Mesenteric fat pad (tissue), 1 donor: ENCODE results near the gene TECTA. TPM values are rescaled to one million over a fixed set of nuclear protein-coding genes. Genes with fewer than 3 reads are reported as not detected.

Experiments
- DNase-seq: peaks from one replicate; pipeline ENCODE4 v3.0.0-alpha.2; 2020; ENCODE audit warnings: low spot score
- long read RNA-seq: library from polyadenylated mRNA; unstranded; transcript quantifications from one replicate; pipeline ENCODE4 v2.0.0, GENCODE V29; 2020
- total RNA-seq: library from RNA; stranded (reverse); fragmentation: NEBNext Ultra II Directional; extraction: Animal tissue kit (Norgen Biotek cat#: 25700); gene quantifications from one replicate; pipeline ENCODE4 v1.2.1, GENCODE V29; 2021
- donor health status: DM: yes; HTN: yes; CAD: no.

The TECTA gene, protein sequence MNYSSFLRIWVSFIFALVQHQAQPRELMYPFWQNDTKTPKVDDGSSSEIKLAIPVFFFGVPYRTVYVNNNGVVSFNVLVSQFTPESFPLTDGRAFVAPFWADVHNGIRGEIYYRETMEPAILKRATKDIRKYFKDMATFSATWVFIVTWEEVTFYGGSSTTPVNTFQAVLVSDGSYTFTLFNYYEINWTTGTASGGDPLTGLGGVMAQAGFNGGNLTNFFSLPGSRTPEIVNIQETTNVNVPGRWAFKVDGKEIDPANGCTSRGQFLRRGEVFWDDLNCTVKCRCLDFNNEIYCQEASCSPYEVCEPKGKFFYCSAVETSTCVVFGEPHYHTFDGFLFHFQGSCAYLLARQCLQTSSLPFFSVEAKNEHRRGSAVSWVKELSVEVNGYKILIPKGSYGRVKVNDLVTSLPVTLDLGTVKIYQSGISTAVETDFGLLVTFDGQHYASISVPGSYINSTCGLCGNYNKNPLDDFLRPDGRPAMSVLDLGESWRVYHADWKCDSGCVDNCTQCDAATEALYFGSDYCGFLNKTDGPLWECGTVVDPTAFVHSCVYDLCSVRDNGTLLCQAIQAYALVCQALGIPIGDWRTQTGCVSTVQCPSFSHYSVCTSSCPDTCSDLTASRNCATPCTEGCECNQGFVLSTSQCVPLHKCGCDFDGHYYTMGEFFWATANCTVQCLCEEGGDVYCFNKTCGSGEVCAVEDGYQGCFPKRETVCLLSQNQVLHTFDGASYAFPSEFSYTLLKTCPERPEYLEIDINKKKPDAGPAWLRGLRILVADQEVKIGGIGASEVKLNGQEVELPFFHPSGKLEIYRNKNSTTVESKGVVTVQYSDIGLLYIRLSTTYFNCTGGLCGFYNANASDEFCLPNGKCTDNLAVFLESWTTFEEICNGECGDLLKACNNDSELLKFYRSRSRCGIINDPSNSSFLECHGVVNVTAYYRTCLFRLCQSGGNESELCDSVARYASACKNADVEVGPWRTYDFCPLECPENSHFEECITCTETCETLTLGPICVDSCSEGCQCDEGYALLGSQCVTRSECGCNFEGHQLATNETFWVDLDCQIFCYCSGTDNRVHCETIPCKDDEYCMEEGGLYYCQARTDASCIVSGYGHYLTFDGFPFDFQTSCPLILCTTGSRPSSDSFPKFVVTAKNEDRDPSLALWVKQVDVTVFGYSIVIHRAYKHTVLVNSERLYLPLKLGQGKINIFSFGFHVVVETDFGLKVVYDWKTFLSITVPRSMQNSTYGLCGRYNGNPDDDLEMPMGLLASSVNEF (N-terminal part only)
- total RNA-seq = 0.84 TPM
- long read RNA-seq, partial matches to known transcripts = 1 of 1 reads
- long read RNA-seq, other reads (novel, unspliced or antisense) = 0 of 1 reads

DNA sequence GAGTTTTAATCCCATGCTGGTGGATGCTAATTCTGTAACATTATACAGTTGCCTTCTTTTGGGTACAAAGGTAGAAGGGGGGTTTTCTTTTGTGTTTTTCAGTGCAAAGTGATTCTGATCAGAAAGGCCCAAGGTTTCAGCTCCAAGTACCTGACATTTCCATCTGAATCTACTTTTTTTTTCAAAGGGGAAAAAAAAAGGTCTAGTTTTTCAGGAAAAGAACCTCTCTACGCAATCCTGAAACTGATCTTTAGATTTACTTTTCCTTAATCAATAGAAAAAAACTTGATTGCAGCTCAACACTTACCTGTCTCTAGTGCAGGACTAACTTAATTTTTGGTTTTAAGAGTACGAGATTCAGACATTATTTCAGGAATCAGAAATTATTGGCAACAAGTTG is at the start of gene TECTA:
TECTA (plus strand) TSS at position 301 of the 400 bp plus-strand sequence. CDS start 1,423 bp downstream, outside the sequence.
- no peak for DNase-seq

DNA sequence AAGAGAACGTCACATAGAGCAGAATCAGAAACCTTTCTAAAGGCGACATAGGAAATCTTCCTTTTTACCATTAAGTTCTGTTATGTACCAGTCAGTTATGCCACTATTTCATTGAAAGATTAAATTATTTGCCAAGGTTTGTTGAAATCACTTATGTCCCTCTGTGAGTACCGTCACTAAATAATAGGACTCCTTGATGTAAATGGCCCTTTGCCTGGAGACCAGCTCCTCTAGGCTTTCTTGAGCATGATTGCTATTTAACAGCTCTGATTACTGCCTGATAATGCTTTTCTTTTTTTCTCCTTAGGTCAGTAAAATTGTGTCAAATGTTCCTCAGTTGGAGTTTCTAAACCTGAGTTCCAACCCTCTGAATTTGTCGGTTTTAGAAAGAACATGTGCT is 47.8 kb upstream of the TECTA start:
- no peak for DNase-seq

DNA sequence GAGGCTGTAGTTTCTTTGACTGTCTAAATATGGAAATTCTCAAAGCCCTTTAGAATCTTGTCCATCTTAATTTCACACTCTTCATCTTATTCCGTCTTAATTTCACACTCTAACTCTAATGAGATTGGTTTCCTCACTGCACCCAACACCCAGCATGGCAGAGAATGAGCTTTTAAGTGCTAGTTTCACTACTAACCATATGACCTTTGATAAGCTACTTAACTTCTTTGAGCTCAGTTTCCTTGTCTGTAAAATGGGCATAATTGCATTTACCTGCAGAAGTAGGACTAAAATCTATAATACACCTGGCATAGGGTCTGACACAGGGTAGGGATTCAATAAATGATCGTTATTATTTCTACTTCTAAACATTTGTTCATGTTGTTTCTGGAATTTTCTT is 46.8 kb upstream of the TECTA start:
- DNase-seq = no peak

DNA sequence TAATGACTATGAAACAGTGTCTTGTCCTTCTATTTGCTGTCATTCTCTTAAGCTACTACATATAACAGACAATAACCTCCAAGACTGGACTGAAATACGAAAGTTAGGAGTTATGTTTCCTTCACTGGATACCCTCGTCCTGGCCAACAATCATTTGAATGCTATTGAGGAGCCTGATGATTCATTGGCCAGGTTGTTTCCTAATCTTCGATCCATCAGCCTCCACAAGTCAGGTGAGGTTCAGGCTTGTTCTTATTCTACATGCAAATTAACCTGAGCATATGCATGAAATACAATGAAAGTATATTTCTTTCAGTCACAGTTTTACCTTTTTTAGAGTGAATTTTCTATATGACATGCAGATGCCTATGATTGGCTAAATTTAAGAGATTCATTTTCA is 46.0 kb upstream of the TECTA start:
- no peak for DNase-seq

DNA sequence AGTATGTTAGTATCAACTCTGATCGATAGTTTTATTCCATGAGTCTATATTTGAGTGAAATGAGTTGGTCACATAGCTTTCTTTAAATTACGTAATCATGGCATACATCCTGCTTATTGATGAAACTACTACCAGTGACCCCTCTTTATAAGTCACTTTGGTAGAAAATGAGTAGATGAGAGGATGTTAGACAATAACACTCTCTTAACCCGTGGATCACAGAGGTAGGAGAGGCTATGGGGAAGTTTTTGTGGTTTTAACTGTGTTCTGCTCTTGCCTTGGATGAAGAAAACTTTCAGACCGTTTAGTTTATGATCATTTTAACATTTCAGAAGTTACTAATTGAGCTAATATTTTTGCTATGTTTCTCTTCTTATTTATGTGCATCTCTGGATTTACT is 43.1 kb upstream of the TECTA start:
- no peak for DNase-seq

DNA sequence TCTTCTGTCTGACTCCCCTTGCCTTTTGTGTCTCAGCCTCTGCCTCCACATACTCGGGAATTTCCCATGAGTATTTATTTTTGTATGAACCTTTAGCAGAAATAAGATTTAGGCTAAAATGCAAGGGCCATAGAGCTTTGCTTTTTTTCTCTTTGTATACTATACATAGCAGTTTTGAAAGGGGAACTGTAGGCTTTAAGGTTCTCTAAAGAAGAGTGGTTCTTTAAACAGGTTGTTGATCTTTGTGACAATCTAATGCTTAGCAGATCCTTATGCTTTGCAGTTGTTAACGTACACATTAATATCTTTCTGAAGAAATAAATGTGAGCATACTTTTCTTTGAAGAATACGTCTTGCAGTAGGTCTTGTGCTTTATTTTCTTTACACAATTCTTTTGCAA is 42.1 kb upstream of the TECTA start:
- no peak for DNase-seq

DNA sequence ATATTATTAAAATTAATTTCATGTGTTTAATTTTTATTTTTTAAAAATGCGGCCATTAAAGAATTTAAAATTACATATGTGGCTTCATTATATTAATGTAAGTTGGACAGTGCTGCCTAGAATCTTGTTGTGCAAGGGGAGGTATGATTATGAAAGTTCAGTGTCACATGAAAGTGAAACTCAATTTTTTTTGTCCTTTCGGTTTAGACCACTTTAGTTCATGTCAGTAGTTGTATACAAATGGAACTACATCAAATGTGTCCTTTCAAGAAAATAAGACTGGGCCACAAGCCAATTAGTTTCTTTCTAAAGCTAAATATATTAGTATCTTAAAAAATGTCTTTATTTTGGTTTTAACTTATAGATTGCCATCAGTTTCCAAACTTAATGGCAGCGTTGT is 41.4 kb upstream of the TECTA start:
- no peak for DNase-seq

DNA sequence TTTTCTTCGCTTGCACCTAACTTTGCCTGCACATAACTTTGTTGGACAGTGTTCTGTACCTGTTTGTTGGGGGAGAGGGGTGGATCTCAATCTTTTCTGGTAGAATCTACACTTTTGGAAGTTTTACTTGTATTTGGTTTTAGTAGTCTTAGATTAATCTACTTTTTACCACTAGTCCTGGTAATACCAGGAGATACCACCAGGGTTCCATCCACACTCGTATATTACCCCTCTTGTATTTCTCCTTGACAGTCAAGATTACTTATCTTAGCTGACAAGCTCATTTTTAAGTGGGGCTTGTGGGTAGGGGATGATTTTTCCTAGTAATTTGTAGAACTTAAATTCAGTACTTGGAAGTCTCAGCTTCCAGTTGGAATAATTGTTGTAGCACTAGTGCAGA is 37.3 kb upstream of the TECTA start:
- no peak for DNase-seq

DNA sequence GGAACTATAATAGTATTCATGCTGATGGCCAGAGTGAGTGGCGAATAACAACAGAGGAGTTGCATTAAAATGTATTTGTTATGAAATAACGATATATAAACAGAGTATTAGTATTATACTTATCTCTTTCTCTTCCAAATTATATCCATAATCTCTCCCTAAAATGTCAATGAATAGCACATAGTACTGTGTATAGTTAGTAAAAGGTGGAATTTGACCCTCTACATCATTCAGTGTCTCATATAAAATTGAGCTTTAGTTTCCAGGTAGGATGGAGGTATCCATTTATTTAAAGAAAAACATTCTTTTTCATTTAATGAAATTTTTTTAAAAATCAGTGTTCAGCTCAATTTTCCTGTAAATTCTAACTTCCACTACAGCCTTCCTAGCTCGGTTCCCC is 34.4 kb upstream of the TECTA start:
- DNase-seq = no peak

DNA sequence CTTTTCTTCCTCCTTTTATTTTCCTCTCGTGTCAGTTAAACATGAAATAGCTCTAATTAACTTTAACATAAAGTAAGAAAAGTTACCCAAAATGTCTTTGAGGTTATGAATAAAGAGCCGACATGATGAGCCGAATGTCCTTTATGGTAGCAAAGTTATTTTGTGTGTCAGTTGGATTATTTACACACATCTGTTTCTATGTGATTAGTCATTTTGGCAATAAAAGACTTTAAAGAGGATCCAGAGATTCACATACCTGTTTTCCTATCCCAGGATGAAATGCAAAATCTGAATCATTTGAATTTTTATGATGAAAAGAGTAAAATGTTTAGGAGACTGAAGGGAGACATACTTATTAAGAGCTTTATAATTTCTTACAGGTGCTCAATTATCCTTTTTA is 34.0 kb upstream of the TECTA start:
- DNase-seq = no peak

DNA sequence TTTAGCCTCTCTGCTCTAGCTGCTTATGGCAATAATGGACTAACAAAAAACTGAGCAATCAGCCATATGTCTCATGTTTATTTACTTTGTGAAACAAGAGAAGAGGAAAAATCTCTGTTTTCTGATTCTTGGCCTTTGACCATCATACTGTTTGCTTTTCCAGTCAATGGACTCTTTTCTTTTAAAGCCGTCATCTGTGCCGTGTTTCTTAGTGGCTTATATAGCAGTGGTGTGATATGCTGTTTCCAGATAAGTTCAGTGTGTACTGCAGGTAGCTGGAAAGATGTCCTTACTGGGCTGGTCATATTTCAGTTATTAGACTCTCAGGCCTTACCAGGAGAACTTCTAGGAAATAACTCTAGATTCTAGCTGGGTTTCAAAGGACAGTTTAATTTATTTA is 33.6 kb upstream of the TECTA start:
- DNase-seq = no peak

DNA sequence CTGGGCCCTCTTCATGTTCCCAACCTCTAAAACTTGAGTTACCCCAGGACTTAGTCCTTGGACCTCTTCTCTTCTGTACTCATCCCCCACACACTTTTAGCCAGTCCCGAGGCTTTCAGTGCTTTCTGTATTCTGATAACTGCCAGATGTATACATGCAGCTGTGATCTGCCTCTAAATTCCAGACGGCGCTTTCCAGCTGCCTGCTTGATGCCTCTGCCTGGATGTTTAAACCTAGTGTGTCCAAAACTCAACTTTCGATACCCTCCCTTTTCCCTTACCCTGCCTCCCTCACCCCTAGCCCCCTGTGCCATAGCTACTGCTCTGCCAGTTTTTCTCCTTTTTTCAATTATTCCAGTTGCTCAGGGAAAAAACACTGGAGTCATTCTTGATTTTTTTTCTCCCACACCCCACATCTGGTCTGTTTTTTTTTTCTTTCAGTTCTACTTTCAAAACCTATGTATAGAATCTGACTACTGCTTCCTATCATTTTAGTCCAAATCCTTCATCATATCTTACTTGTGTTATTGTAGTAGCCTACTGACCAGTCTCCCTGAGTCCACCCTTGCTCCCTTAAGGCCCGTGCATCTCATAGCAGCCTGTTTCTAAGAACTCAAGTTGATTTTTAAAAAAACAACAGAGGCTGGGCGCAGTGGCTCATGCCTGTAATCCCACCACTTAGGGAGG is 32.9 kb upstream of the TECTA start:
- no peak for DNase-seq

DNA sequence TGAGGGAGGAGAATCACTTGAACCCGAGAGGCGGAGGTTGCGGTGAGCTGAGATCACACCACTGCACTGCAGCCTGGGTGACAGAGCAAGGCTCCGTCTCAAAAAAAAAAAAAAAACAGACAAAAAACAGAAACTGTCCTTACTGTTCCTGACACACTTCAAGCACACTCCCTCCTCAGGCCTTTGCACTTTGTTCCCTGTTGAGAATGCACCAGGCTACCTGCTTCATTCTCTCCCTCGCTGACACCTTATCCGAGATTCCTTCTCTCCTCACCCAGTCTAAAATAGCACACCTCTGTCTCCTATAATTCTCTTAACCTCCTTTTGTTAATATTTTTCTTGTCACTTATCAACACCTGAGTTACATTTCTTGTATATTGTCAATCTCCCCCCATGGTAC is 32.3 kb upstream of the TECTA start:
- no peak for DNase-seq

DNA sequence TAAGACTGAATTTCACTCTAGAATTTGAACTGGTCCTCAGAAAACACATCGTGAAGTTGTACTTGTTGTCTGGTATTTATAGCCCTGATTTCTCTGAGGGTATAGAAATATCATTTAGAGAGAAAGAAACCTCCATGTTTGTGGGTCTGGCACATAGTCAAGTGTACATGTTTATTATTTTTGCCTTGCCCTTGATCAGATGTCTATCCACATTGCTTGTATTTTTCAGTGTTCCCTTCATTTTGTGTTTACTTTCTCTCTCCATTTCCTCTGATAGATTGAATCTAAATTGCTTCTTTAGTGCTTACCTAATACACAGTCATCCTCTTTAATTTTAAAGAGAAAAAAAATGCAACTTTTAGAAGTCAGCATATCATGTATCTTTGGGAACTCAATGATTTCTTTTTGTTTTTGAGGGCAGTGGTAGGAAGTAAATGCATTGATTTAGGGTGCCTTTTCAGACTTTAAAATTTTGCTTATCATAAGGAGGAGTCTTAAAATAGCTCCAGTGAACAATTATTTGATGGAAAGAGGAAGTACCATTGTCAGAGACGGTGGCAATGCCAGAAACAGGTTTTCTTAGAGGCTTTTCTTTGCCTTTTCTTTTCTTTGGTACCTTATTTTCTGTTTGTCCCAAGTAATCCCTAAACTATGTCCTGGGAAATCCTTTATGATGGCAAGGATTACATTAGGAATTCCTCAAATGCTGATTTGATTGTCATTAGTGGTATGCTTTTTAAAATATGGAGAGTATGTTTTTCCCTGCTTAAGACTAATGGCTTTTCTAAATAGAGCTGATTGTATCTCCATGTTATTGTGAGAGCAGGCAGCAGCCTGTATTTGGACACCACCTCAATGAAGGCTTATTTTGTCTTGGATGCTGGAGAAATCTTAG is 29.8 kb upstream of the TECTA start:
- no peak for DNase-seq

DNA sequence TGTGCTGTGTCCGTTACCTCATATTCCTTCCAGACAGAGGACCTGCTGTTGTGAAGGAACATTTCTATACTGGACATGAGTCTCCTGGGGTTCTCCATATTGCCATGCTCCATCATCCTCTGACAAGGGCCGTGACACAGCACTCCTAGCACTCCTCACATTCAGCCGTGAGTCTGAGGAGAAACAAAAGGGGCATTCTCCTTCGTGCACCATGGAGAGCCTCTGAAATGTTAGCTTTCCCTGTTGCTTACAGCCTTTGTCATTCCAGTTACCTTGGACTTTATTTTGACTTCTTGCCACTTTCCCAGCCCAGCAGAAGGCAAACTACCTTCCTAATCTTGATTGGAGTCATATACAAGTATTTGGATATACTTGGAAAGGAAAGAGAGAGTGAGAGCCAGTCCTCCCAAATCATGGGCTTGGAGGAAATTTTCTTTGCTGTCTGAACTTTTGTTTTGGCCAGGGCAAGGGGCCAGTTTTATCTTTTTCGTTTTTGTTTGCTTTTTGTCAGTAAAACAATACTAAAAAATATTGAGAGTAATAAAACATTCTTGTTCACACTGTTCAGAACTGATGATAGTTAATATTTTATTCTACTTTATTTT is 29.1 kb upstream of the TECTA start:
- no peak for DNase-seq

DNA sequence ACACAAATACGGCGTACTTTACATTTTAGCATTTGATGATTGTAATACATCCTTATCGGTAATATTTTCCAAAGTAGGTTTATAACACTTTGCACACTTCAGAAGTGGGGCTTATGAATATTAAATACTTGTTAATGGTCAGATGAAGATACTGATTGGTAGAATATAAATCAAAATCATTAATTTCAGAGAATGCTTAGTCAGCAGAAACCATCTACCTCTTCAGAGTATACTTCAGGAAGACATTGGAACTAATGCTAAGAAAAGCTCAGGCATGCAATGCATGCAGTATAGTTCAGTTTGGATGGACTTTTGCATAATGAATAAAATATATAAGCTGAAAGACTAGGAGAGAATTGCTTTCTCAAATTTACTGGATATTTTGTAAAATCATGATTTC is 19.7 kb upstream of the TECTA start:
- no peak for DNase-seq

DNA sequence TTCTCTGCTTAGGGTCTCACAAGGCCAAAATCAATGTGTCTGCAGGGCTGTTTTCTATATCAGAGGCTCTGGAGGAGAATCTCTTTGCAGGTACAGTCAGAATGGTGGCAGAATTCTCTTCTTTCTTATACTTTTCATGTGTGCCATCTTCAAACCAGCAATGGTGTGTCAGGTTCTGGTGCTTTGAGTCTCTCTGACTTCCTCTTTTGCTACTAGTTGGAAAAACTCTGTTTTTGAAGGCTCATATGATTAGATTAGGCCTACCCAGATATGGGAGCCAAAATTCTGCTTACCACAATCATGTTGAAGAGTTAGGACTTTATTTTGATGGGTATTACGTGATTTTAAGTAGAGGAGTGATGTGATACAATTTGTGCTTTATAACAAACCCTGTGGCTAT is 18.8 kb upstream of the TECTA start:
- no peak for DNase-seq

DNA sequence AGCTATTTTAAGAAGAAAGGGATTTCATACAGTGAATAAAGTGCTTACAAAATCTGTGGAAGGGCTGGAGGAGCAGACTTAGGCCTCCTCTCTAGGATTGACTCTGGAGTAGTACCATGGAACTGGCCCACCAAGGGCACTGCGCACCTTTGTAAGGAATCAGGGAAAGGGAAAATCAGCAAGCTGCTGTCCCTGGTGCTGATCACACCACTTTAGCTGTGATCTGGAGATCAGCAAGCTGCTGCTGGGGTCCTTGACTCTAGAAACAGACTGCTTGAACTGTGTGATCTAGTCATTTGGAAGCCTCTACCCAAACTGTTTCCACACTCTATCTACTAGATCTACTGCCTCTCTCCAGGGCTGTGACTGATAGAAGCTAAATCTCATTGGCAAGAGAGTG is 18.4 kb upstream of the TECTA start:
- DNase-seq = no peak

DNA sequence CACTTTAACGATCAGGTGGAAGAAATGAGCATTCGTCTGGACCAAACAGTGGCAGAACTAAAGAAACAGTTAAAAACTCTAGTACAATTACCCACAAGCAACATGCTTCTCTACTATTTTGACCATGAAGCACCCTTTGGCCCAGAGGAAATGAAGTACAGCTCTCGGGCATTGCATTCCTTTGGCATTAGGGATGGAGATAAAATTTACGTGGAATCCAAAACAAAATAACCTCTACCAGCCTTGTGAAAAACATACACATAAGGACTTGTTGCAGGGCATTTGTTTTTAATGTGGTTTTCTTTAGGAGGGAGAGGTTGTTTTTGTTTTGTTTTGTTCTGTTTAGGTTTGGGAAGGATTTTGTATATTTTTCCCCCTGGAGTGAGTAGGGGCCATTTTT is 14.2 kb upstream of the TECTA start:
- no peak for DNase-seq

DNA sequence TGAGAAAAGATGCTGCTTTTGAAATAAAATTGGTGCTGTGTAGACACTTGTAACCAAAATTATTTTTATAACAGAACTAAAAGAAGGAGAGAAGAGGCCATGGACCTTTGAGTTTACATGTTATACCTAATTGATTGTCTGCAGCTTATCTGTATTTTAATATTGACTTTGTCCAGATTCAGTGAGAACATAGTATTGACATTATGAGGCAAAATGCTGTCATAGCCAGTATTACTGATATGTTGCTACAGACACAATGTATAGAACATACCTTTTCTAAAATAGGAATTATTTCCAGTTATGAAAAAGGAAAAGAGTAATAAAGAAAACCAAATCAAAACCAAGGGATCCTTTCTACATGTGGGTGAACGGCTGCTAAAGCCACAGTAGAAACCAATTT is 11.5 kb upstream of the TECTA start:
- DNase-seq = no peak
